Measurements from ENCODE around the gene JCAD. TPM values are rescaled to one million over a fixed set of nuclear protein-coding genes. Genes with fewer than 3 reads are reported as not detected.

Gene JCAD
- polyA plus RNA-seq, 1 of the 3 experiments (the other 2 are of a cell fraction) = 19.0 TPM

DNA sequence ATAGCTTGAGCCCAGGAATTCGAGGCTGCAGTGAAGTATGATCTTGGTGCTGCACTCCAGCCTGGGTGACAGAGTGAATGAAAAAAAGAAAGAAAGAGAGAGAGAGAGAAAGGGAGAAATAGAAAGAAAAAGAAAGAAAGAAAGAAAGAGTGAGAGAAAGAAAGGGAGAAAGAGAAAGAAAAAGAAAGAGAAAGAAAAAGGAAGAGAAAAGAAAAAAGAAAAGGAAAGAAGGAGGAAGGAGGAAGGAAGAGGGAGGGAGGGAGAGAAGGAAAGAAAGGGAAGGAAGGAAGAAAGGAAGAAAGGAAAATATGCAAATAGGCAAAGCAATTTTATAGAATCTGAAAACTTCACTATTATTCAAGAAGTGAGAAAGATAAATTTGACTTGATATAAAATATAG is 24.5 kb upstream of the JCAD start (continued):
- TF ChIP-seq, protein P1, sequence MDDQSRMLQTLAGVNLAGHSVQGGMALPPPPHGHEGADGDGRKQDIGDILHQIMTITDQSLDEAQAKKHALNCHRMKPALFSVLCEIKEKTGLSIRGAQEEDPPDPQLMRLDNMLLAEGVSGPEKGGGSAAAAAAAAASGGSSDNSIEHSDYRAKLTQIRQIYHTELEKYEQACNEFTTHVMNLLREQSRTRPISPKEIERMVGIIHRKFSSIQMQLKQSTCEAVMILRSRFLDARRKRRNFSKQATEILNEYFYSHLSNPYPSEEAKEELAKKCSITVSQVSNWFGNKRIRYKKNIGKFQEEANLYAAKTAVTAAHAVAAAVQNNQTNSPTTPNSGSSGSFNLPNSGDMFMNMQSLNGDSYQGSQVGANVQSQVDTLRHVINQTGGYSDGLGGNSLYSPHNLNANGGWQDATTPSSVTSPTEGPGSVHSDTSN (IDR thresholded peaks at IDR 0.05) = no peak
- no peak for TF ChIP-seq ELF1 (IDR thresholded peaks at IDR 0.05)

DNA sequence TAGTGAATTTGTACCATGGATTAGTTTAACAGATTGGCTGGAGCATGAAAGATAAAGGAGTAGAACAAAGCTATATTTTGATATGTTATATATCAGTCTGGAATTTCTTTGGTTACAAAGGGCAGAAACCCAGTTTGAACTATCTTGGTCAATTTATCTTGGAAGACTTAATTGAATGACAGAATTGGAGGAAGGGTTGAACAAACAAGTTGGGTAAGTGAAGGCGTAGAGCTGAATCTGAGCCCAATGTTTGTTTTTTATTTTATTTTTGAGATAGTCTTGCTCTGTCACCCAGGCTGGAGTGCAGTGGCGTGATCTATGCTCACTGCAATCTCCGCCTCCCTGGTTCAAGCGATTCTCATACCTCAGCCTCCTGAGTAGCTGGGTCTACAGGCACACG is 21.8 kb upstream of the JCAD start:
- no peak overlapping the region for H3K4me2 ChIP-seq
- no peaks in the 10 kb centered on the region for H3K27me3 ChIP-seq (ENCODE audit: insufficient read depth)
- no peaks in the 10 kb centered on the region for H3F3A ChIP-seq (replicated peaks; ENCODE audit: insufficient read depth)
- no peaks in the 10 kb centered on the region for H3K79me2 ChIP-seq (ENCODE audit: insufficient read depth)
- no peaks in the 10 kb centered on the region for H4K20me1 ChIP-seq (ENCODE audit: insufficient read depth)
- no peak overlapping the region for H3K27ac ChIP-seq (ENCODE audit: low read depth in 2 of 2, low read length in 1 of 2)
- CTCF ChIA-PET = interaction anchor here (1.6 kb wide), 1 partner anchor 10 kb away, joined by 4 read pairs; no protein-coding TSS in a partner anchor
- H3K36me3 ChIP-seq (replicated peaks in 1 of 2; ENCODE audit: control insufficient read depth in 1 of 2, insufficient read depth in 2 of 2, low read length in 1 of 2) = no peaks in the 10 kb centered on the region
- no peak overlapping the region for H3K4me3 ChIP-seq (ENCODE audit: low read depth in 2 of 2, low read length in 1 of 2)
- TF ChIP-seq POLR2AphosphoS5 (IDR thresholded peaks at IDR 0.05; ENCODE audit: low read depth, low read length) (no peak), TCF12 (IDR thresholded peaks at IDR 0.05) (no peak), RFX5 (IDR thresholded peaks at IDR 0.05; ENCODE audit: low read length) (no peak)
- 0 out of 4 replicates have a peak, but pooled peaks cover 0 to 5% of the 10 kb centered on the region in 2 experiments for H3K4me1 ChIP-seq (ENCODE audit: control insufficient read depth in 1 of 2, insufficient read depth in 2 of 2, low read depth in 1 of 2, low read length in 1 of 2)
- POLR2A ChIA-PET = no interaction called here
- no peaks in the 10 kb centered on the region for H3K9me2 ChIP-seq
- H3K9me3 ChIP-seq = no peaks in the 10 kb centered on the region
- no peak overlapping the region for H3K9ac ChIP-seq
- DNase-seq = no peak
- WGBS (ENCODE audit: low lambda C conversion rate) = 87% methylated on average over 5 of the region's 5 CpGs
- H2AFZ ChIP-seq (ENCODE audit: low read depth) = no peak overlapping the region

DNA sequence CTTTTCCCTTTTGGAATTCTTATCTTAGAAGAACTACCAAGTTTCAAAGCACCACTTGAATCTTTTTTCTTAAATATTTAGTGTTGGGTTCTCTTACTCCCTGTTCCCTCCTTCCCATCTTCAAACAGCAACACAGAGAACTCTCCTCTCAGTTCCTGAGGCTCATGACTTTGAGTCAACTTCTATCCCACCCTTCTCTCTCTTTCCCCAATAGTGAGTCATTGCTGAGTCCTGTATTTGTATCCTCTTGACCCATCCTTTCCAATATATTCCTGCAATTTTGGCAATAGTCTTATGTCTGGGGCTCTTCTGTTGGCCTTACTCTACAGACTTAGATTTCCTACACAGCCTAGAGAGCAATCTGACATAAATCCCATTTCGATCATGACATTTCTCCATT is 20.8 kb upstream of the JCAD start:
- Histone ChIP-seq H3K4me2 (no peak overlapping the region), H2AFZ (ENCODE audit: low read depth) (no peak overlapping the region), H3K27ac (ENCODE audit: low read depth in 2 of 2, low read length in 1 of 2) (no peak overlapping the region), H3K9me3 (no peaks in the 10 kb centered on the region), H3K9me2 (no peaks in the 10 kb centered on the region), H3K27me3 (ENCODE audit: insufficient read depth) (no peaks in the 10 kb centered on the region), H3K4me3 (ENCODE audit: low read depth in 2 of 2, low read length in 1 of 2) (no peak overlapping the region), H4K20me1 (ENCODE audit: insufficient read depth) (no peaks in the 10 kb centered on the region), H3K36me3 (replicated peaks in 1 of 2; ENCODE audit: control insufficient read depth in 1 of 2, insufficient read depth in 2 of 2, low read length in 1 of 2) (no peaks in the 10 kb centered on the region), H3K4me1 (ENCODE audit: control insufficient read depth in 1 of 2, insufficient read depth in 2 of 2, low read depth in 1 of 2, low read length in 1 of 2) (0 out of 4 replicates have a peak, but pooled peaks cover 0 to 5% of the 10 kb centered on the region in 2 experiments), H3F3A (replicated peaks; ENCODE audit: insufficient read depth) (no peaks in the 10 kb centered on the region), H3K9ac (no peak overlapping the region), H3K79me2 (ENCODE audit: insufficient read depth) (no peaks in the 10 kb centered on the region)
- CTCF ChIA-PET = no interaction called here
- POLR2A ChIA-PET = no interaction called here
- DNase-seq = no peak
- TF ChIP-seq RAD21 (IDR thresholded peaks at IDR 0.05; ENCODE audit: low read length) (no peak), JUND (IDR thresholded peaks at IDR 0.05) (peak; percentile 22; the same call in 1 of the 2 replicates), FOSL2 (IDR thresholded peaks at IDR 0.05; ENCODE audit: borderline replicate concordance, low read depth) (peak; percentile 26; the same call in 1 of the 2 replicates)
- TF ChIP-seq, protein P2, sequence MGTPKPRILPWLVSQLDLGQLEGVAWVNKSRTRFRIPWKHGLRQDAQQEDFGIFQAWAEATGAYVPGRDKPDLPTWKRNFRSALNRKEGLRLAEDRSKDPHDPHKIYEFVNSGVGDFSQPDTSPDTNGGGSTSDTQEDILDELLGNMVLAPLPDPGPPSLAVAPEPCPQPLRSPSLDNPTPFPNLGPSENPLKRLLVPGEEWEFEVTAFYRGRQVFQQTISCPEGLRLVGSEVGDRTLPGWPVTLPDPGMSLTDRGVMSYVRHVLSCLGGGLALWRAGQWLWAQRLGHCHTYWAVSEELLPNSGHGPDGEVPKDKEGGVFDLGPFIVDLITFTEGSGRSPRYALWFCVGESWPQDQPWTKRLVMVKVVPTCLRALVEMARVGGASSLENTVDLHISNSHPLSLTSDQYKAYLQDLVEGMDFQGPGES (IDR thresholded peaks at IDR 0.05; ENCODE audit: low read depth, low read length) = no peak
- TF ChIP-seq, protein P3, sequence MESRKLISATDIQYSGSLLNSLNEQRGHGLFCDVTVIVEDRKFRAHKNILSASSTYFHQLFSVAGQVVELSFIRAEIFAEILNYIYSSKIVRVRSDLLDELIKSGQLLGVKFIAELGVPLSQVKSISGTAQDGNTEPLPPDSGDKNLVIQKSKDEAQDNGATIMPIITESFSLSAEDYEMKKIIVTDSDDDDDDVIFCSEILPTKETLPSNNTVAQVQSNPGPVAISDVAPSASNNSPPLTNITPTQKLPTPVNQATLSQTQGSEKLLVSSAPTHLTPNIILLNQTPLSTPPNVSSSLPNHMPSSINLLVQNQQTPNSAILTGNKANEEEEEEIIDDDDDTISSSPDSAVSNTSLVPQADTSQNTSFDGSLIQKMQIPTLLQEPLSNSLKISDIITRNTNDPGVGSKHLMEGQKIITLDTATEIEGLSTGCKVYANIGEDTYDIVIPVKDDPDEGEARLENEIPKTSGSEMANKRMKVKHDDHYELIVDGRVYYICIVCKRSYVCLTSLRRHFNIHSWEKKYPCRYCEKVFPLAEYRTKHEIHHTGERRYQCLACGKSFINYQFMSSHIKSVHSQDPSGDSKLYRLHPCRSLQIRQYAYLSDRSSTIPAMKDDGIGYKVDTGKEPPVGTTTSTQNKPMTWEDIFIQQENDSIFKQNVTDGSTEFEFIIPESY (IDR thresholded peaks at IDR 0.05; ENCODE audit: borderline replicate concordance, low read depth) = no peak
- WGBS (ENCODE audit: low lambda C conversion rate) = 60% methylated on average over 1 of the region's 1 CpG
